HEK293 (cell line): ENCODE data around the gene S100A6.
A peak's percentile ranks its signal among the peaks of the same experiment; 100 is the strongest.

Experiments
- CTCF ChIA-PET: fragments of 350-600 bp; formaldehyde crosslinking; extraction: SDS; loops from one replicate; lab custom pipeline; 2021; ENCODE audit warnings: antibody characterized with exemption; lab: Yijun Ruan, JAX
- POLR2A ChIA-PET: fragments of 300-600 bp; formaldehyde crosslinking; extraction: SDS; loops from one replicate; lab custom pipeline; 2020; ENCODE audit warnings: antibody characterized with exemption, inconsistent platforms; lab: Yijun Ruan, JAX
- H3K27ac ChIP-seq: fragments of 200-500 bp; sonication (Bioruptor generic); 2 replicates; pipeline ENCODE4 v1.5.1; 2014; ENCODE audit warnings: low read depth, low read length, control low read depth, inconsistent platforms; ENCODE audit errors: extremely low read depth
- H3K36me3 ChIP-seq, 2 experiments: fragments of 200-500 bp in 1 of 2; sonication (Bioruptor generic) in 1 of 2; 1 replicate in 1 of 2; 2 replicates in 1 of 2; pipeline ENCODE4 v1.5.1; 2014 to 2017; ENCODE audit warnings: inconsistent platforms in 2 of 2, low read length in 2 of 2; ENCODE audit not compliant: control insufficient read depth in 2 of 2, insufficient read depth in 1 of 2
- H3K4me1 ChIP-seq: fragments of 200-500 bp; sonication (Bioruptor generic); 2 replicates; pipeline ENCODE4 v1.5.1; 2014; ENCODE audit warnings: mild to moderate bottlenecking, low read length, inconsistent platforms; ENCODE audit not compliant: control insufficient read depth, insufficient read depth
- H3K4me3 ChIP-seq: 2 replicates; pipeline ENCODE4 v1.5.1; 2011; ENCODE audit warnings: low read depth, mild to moderate bottlenecking, control low read depth, low read length, moderate library complexity
- H3K9me3 ChIP-seq: fragments of 200-500 bp; sonication (Bioruptor generic); 2 replicates; pipeline ENCODE4 v1.5.1; 2014; ENCODE audit warnings: low read depth, low read length, inconsistent platforms; ENCODE audit not compliant: control insufficient read depth, insufficient read depth
- HOXD13 ChIP-seq: sonication (generic); formaldehyde crosslinking; IDR thresholded peaks from 2 replicates; pipeline ENCODE4 v1.8.0; 2022; ENCODE audit warnings: missing genetic modification reagents, borderline replicate concordance
- KLF1 ChIP-seq: fragments of 450-650 bp; formaldehyde crosslinking; IDR thresholded peaks from 2 replicates; pipeline ENCODE4 v1.5.1; 2016; ENCODE audit warnings: missing biosample characterization, missing genetic modification characterization
- SP2 ChIP-seq: fragments of 450-650 bp; formaldehyde crosslinking; IDR thresholded peaks from 2 replicates; pipeline ENCODE4 v1.5.1; 2016; ENCODE audit warnings: missing biosample characterization, missing genetic modification characterization
- YY1 ChIP-seq: fragments of 450-650 bp; formaldehyde crosslinking; IDR thresholded peaks from 2 replicates; pipeline ENCODE4 v1.5.1; 2018; ENCODE audit warnings: missing biosample characterization, missing genetic modification characterization
- ZBTB17 ChIP-seq: fragments of 450-650 bp; formaldehyde crosslinking; IDR thresholded peaks from 2 replicates; pipeline ENCODE4 v1.5.1; 2016; ENCODE audit warnings: missing biosample characterization, missing genetic modification characterization
- ZBTB48 ChIP-seq: fragments of 450-650 bp; formaldehyde crosslinking; IDR thresholded peaks from 2 replicates; pipeline ENCODE4 v1.5.1; 2016; ENCODE audit warnings: missing biosample characterization, missing genetic modification characterization
- ZNF184 ChIP-seq: fragments of 450-650 bp; IDR thresholded peaks from 2 replicates; pipeline ENCODE4 v1.5.1; 2018; ENCODE audit warnings: missing biosample characterization, mild to moderate bottlenecking, missing genetic modification characterization
- ZNF19 ChIP-seq: fragments of 450-650 bp; formaldehyde crosslinking; IDR thresholded peaks from 2 replicates; pipeline ENCODE4; 2016; ENCODE audit warnings: missing biosample characterization, missing genetic modification characterization, low read depth
- ZNF521 ChIP-seq: fragments of 450-650 bp; formaldehyde crosslinking; IDR thresholded peaks from 2 replicates; pipeline ENCODE4 v1.5.1; 2017; ENCODE audit warnings: missing biosample characterization, mild to moderate bottlenecking, missing genetic modification characterization
- ZNF585B ChIP-seq: fragments of 450-650 bp; formaldehyde crosslinking; IDR thresholded peaks from 2 replicates; pipeline ENCODE4 v1.5.1; 2016; ENCODE audit warnings: missing biosample characterization, missing genetic modification characterization
- ZNF654 ChIP-seq: fragments of 450-650 bp; formaldehyde crosslinking; IDR thresholded peaks from 2 replicates; pipeline ENCODE4 v1.5.1; 2016; ENCODE audit warnings: low read depth, missing biosample characterization, missing genetic modification characterization
- ZNF664 ChIP-seq: fragments of 450-650 bp; formaldehyde crosslinking; IDR thresholded peaks from 2 replicates; pipeline ENCODE4 v1.5.1; 2016; ENCODE audit warnings: missing biosample characterization, missing genetic modification characterization
- ZNF747 ChIP-seq: fragments of 450-650 bp; formaldehyde crosslinking; IDR thresholded peaks from 2 replicates; pipeline ENCODE4 v1.5.1; 2016; ENCODE audit warnings: missing biosample characterization, missing genetic modification characterization
- ZNF76 ChIP-seq: fragments of 450-650 bp; formaldehyde crosslinking; IDR thresholded peaks from 2 replicates; pipeline ENCODE4; 2016; ENCODE audit warnings: low read depth, missing biosample characterization, missing genetic modification characterization, borderline replicate concordance
- ZNF837 ChIP-seq: fragments of 450-650 bp; formaldehyde crosslinking; IDR thresholded peaks from 2 replicates; pipeline ENCODE4 v1.5.1; 2016; ENCODE audit warnings: missing biosample characterization, missing genetic modification characterization
- TF ChIP-seq, protein P1 (sequence below): fragments of 450-650 bp; IDR thresholded peaks from 2 replicates; pipeline ENCODE4 v1.5.1; 2018; ENCODE audit warnings: missing biosample characterization, mild to moderate bottlenecking, missing genetic modification characterization
- TF ChIP-seq, protein P2 (sequence below): fragments of 450-650 bp; formaldehyde crosslinking; IDR thresholded peaks from 2 replicates; pipeline ENCODE4 v1.5.1; 2016; ENCODE audit warnings: missing biosample characterization, missing genetic modification characterization
- TF ChIP-seq, protein P3 (sequence below): fragments of 450-650 bp; formaldehyde crosslinking; IDR thresholded peaks from 2 replicates; pipeline ENCODE4 v1.5.1; 2016; ENCODE audit warnings: missing biosample characterization, missing genetic modification characterization, low read depth
- TF ChIP-seq, protein P4 (sequence below): fragments of 450-650 bp; formaldehyde crosslinking; IDR thresholded peaks from 2 replicates; pipeline ENCODE4 v1.5.0; 2017; ENCODE audit warnings: missing biosample characterization, missing genetic modification characterization, borderline replicate concordance
- TF ChIP-seq, protein P5 (sequence below): fragments of 450-650 bp; formaldehyde crosslinking; IDR thresholded peaks from 2 replicates; pipeline ENCODE4 v1.5.1; 2016; ENCODE audit warnings: missing biosample characterization, missing genetic modification characterization

Gene S100A6

DNA sequence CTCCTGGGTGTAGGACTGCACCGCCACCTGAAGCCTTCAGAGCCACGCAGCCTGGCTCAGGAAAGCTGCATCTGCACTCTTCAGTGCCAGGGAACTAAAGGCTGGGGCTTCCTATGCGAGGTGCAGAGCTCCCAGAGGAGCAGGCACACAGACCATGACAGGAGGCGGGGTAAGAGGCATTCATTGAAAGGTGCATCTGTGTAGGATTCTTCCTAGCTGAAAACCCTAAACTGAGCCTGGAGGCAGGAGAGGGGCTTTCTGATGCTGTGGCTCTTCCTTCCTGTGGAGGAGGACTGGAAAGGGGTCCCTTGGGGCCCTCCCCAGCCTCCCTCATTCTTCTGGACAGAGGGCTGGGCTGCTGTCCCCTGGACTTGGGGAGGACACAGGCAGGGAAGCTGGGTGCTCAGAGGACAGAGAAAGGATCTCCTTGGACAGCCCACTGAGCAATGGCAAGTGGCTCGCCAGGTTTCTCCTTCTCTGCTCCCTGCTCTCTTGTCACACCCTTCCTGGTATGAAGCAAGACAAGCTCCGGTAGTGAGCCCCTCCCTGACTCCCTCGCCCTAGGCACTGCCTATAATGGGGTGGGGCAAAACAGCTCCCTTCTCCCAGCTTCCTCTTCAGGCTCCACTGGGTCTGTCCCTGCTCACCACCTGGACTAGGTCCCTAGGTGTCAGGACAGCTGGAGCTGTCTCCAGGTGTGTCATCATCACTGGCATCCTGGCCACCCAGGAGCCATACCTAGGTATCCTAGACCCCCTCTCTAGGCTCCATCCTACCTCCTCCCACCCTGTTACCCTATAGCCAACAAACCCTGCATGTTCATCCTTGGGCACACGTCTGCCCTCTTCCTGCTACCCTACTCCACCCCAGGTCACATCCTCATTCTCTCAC lies 20.0 kb downstream of the S100A6 start:
- ChIA-PET CTCF (interaction anchor here (0.6 to 2.4 kb wide), 4 partner anchors 18 to 163 kb away, joined by 3 to 16 read pairs (median 5); no protein-coding TSS in a partner anchor), POLR2A (interaction anchor here (1.1 to 2.2 kb wide), 4 partner anchors 52 to 118 kb away, joined by 3 to 8 read pairs (median 5); partner anchors contain the start of genes CHTOP, S100A1 and S100A13)
- TF ChIP-seq, protein P1, sequence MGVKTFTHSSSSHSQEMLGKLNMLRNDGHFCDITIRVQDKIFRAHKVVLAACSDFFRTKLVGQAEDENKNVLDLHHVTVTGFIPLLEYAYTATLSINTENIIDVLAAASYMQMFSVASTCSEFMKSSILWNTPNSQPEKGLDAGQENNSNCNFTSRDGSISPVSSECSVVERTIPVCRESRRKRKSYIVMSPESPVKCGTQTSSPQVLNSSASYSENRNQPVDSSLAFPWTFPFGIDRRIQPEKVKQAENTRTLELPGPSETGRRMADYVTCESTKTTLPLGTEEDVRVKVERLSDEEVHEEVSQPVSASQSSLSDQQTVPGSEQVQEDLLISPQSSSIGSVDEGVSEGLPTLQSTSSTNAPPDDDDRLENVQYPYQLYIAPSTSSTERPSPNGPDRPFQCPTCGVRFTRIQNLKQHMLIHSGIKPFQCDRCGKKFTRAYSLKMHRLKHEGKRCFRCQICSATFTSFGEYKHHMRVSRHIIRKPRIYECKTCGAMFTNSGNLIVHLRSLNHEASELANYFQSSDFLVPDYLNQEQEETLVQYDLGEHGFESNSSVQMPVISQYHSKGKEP (tag by site-specific recombination) = no peak
- TF ChIP-seq KLF1 (tag by site-specific recombination) (peak; percentile 85), ZNF585B (tag by site-specific recombination) (no peak), ZNF837 (tag by site-specific recombination) (no peak), ZNF76 (tag by site-specific recombination) (no peak), YY1 (no peak), SP2 (peak; percentile 33; the same call in 1 of the 2 replicates), ZBTB17 (peak; percentile 44; the same call in 1 of the 2 replicates), ZNF184 (tag by site-specific recombination) (peak; percentile 91), ZBTB48 (tag by site-specific recombination) (no peak), ZNF664 (tag by site-specific recombination) (no peak)
- TF ChIP-seq, protein P2, sequence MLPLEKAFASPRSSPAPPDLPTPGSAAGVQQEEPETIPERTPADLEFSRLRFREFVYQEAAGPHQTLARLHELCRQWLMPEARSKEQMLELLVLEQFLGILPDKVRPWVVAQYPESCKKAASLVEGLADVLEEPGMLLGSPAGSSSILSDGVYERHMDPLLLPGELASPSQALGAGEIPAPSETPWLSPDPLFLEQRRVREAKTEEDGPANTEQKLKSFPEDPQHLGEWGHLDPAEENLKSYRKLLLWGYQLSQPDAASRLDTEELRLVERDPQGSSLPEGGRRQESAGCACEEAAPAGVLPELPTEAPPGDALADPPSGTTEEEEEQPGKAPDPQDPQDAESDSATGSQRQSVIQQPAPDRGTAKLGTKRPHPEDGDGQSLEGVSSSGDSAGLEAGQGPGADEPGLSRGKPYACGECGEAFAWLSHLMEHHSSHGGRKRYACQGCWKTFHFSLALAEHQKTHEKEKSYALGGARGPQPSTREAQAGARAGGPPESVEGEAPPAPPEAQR (tag by site-specific recombination) = no peak
- no peaks in the 10 kb centered on the region for H3K36me3 ChIP-seq
- H3K9me3 ChIP-seq = no peaks in the 10 kb centered on the region
- no peaks in the 10 kb centered on the region for H3K4me1 ChIP-seq
- no peak overlapping the region for H3K4me3 ChIP-seq
- no peak overlapping the region for H3K27ac ChIP-seq

DNA sequence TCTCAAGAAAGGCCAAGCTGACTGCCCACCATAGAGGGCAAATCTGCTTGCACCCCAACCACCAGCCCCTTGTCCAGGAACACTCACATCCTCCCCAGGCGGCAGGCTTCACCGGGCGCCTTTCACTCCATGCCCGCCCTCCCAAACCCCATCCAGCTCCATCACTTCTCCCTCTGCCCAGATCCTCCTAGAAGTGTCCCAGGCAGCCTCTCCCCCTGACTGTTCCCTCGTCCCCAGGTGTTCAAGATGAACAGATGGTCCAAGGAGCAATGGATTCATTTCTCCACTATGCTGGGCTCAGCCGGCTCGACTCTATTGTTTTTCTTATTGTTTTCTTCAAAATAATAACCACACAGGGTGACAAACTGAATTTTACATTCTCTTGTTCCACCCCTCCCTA lies 22.1 kb downstream of the S100A6 start:
- no peaks in the 10 kb centered on the region for H3K36me3 ChIP-seq
- H3K9me3 ChIP-seq = no peaks in the 10 kb centered on the region
- POLR2A ChIA-PET = interaction anchor here (0.6 to 1.6 kb wide), 2 partner anchors 54 to 148 kb away, joined by 3 to 4 read pairs; no protein-coding TSS in a partner anchor
- H3K27ac ChIP-seq = no peak overlapping the region
- H3K4me3 ChIP-seq = no peak overlapping the region
- no peaks in the 10 kb centered on the region for H3K4me1 ChIP-seq
- CTCF ChIA-PET = interaction anchor here (0.6 to 1.2 kb wide), 4 partner anchors 18 to 1875 kb away, joined by 3 to 4 read pairs (median 3); no protein-coding TSS in a partner anchor
- no peak for TF ChIP-seq ZNF747 (tag by site-specific recombination)
- no peak for TF ChIP-seq ZNF521 (tag by site-specific recombination)
- TF ChIP-seq ZNF585B (tag by site-specific recombination) = no peak
- TF ChIP-seq, protein P3, sequence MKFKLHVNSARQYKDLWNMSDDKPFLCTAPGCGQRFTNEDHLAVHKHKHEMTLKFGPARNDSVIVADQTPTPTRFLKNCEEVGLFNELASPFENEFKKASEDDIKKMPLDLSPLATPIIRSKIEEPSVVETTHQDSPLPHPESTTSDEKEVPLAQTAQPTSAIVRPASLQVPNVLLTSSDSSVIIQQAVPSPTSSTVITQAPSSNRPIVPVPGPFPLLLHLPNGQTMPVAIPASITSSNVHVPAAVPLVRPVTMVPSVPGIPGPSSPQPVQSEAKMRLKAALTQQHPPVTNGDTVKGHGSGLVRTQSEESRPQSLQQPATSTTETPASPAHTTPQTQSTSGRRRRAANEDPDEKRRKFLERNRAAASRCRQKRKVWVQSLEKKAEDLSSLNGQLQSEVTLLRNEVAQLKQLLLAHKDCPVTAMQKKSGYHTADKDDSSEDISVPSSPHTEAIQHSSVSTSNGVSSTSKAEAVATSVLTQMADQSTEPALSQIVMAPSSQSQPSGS (tag by site-specific recombination) = no peak

DNA sequence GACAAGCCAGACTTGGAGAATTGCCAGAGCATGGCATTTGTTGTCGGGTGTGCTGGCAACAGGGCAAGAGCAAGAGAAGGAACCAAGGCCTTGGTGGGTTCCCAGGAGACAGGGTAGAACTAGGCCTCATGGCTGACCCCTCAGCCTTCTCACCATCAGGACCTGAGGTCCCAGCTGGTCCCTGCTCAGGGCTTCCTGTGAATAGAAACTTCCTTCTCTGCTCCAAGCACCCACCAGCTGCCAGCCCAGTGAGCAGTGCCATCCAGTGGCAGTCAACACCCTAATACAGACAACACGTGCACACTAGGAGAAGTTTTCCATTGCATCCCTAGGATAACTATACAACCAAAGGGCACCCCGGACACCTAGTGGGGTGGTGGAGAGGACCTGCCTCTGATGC lies 22.8 kb downstream of the S100A6 start:
- ChIA-PET CTCF (interaction anchor here (0.8 to 3.4 kb wide), 4 partner anchors 12 to 474 kb away, joined by 3 to 15 read pairs (median 4); partner anchors contain the start of gene RAB13), POLR2A (interaction anchor here (1.6 kb wide), 1 partner anchor 55 kb away, joined by 4 read pairs; no protein-coding TSS in a partner anchor)
- TF ChIP-seq ZNF654 (no peak), ZNF585B (tag by site-specific recombination) (no peak), HOXD13 (CRISPR knock-in tag) (no peak), ZNF19 (tag by site-specific recombination) (no peak)
- TF ChIP-seq, protein P4, sequence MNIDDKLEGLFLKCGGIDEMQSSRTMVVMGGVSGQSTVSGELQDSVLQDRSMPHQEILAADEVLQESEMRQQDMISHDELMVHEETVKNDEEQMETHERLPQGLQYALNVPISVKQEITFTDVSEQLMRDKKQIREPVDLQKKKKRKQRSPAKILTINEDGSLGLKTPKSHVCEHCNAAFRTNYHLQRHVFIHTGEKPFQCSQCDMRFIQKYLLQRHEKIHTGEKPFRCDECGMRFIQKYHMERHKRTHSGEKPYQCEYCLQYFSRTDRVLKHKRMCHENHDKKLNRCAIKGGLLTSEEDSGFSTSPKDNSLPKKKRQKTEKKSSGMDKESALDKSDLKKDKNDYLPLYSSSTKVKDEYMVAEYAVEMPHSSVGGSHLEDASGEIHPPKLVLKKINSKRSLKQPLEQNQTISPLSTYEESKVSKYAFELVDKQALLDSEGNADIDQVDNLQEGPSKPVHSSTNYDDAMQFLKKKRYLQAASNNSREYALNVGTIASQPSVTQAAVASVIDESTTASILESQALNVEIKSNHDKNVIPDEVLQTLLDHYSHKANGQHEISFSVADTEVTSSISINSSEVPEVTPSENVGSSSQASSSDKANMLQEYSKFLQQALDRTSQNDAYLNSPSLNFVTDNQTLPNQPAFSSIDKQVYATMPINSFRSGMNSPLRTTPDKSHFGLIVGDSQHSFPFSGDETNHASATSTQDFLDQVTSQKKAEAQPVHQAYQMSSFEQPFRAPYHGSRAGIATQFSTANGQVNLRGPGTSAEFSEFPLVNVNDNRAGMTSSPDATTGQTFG (tag by site-specific recombination) = no peak
- TF ChIP-seq, protein P5, sequence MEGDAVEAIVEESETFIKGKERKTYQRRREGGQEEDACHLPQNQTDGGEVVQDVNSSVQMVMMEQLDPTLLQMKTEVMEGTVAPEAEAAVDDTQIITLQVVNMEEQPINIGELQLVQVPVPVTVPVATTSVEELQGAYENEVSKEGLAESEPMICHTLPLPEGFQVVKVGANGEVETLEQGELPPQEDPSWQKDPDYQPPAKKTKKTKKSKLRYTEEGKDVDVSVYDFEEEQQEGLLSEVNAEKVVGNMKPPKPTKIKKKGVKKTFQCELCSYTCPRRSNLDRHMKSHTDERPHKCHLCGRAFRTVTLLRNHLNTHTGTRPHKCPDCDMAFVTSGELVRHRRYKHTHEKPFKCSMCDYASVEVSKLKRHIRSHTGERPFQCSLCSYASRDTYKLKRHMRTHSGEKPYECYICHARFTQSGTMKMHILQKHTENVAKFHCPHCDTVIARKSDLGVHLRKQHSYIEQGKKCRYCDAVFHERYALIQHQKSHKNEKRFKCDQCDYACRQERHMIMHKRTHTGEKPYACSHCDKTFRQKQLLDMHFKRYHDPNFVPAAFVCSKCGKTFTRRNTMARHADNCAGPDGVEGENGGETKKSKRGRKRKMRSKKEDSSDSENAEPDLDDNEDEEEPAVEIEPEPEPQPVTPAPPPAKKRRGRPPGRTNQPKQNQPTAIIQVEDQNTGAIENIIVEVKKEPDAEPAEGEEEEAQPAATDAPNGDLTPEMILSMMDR (tag by site-specific recombination) = 0 out of 2 replicates have a peak, but pooled peaks have one; percentile 40
- no peak overlapping the region for H3K4me3 ChIP-seq
- no peak overlapping the region for H3K27ac ChIP-seq
- H3K4me1 ChIP-seq = no peaks in the 10 kb centered on the region
- no peaks in the 10 kb centered on the region for H3K9me3 ChIP-seq
- H3K36me3 ChIP-seq = no peaks in the 10 kb centered on the region
